Vagina (tissue), 2 donors: Measurements from ENCODE around the gene LIMS4.
"Not testable (repeated sequence)": the region's sequence is repeated elsewhere in the genome, so short reads cannot be mapped to it uniquely, and the experiment has no call there.

ENCODE experiments used
- POLR2A ChIP-seq, 2 donors: fragments of 450-650 bp; IDR thresholded peaks; one replicate each; pipeline ENCODE4 v1.6.1; 2017; ENCODE audit warnings: antibody characterized with exemption in 2 of 2, mild to moderate bottlenecking in 2 of 2, moderate library complexity in 2 of 2
- POLR2AphosphoS5 ChIP-seq, 2 donors: sonication (generic); formaldehyde crosslinking; IDR thresholded peaks; one replicate each; pipeline ENCODE4 v1.9.0; 2017; ENCODE audit warnings: antibody characterized with exemption in 2 of 2, mild to moderate bottlenecking in 2 of 2, low read depth in 1 of 2; ENCODE audit not compliant: insufficient read depth in 1 of 2
- TF ChIP-seq, protein P1 (sequence below), 3 experiments: fragments of 450-650 bp in 2 of 3; fragments of 200-600 bp in 1 of 3; sonication (generic) in 1 of 3; IDR thresholded peaks; one replicate each; pipeline ENCODE4 v1.5.1; 2017 to 2019; ENCODE audit warnings: antibody characterized with exemption in 3 of 3, mild to moderate bottlenecking in 2 of 3, moderate library complexity in 2 of 3

DNA sequence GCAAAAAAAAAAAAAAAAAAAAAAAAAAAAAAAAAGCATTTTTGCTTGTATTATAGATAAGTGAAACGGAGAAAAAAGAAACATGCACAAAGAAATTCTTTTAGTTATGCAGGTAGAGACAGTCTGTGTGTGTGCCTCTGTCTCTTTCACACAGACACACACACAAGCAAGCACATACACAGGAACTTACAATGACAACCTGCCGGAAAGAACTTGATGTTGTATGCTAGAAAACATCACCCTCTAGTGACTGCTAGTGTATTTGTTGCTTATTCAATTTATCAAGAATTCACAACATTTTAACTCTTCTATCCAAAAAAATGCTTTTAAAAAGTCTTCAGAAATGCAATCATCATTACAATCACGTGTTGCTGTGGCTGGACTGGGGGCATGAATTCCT is 8.6 kb upstream of the LIMS4 start:
- TF ChIP-seq, protein P1, sequence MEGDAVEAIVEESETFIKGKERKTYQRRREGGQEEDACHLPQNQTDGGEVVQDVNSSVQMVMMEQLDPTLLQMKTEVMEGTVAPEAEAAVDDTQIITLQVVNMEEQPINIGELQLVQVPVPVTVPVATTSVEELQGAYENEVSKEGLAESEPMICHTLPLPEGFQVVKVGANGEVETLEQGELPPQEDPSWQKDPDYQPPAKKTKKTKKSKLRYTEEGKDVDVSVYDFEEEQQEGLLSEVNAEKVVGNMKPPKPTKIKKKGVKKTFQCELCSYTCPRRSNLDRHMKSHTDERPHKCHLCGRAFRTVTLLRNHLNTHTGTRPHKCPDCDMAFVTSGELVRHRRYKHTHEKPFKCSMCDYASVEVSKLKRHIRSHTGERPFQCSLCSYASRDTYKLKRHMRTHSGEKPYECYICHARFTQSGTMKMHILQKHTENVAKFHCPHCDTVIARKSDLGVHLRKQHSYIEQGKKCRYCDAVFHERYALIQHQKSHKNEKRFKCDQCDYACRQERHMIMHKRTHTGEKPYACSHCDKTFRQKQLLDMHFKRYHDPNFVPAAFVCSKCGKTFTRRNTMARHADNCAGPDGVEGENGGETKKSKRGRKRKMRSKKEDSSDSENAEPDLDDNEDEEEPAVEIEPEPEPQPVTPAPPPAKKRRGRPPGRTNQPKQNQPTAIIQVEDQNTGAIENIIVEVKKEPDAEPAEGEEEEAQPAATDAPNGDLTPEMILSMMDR (IDR thresholded peaks at IDR 0.05): not testable (repeated sequence)
- not testable (repeated sequence) for TF ChIP-seq POLR2AphosphoS5 (IDR thresholded peaks at IDR 0.05; ENCODE audit: insufficient read depth in 1 of 2, low read depth in 1 of 2); POLR2A (IDR thresholded peaks at IDR 0.05)
